Hepatocyte (in vitro differentiated cells): Measurements from ENCODE around the gene ZNF92.

Experiments
- CTCF ChIP-seq: fragments of 200-600 bp; sonication (generic); IDR thresholded peaks from 2 replicates; pipeline ENCODE4 v1.5.1; 2016; ENCODE audit warnings: antibody characterized with exemption, mild to moderate bottlenecking; ENCODE audit not compliant: poor library complexity
- EZH2 ChIP-seq: fragments of 200-600 bp; sonication (generic); IDR thresholded peaks from 2 replicates; pipeline ENCODE4 v1.6.1; 2016; ENCODE audit warnings: antibody characterized with exemption, mild to moderate bottlenecking, borderline replicate concordance

DNA sequence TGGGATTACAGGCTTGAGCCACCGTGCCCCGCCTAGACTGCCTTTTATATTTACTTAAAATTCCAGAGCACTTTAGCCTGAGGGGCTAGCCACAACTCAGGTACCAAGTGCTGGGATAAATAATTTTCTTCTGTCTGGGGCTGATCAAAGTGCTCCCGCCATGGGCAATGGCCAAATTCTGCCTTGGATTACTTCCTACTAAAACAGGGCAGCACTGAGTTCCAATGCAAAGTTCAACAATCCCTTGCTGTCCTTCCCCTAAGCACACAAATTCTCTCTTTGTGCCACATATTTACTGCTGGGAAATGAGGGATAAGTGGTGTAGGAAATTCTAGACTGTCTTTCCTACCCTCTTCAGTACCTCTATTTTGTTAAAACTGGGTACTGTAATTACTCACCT is 34.4 kb upstream of the ZNF92 start:
- no peak for TF ChIP-seq CTCF
- no peak for TF ChIP-seq EZH2
